HG03558 (cell line): ENCODE data around the gene HUNK.
"Not testable (repeated sequence)": the region's sequence is repeated elsewhere in the genome, so short reads cannot be mapped to it uniquely, and the experiment has no call there.

Source experiments
- ATAC-seq: cut with Tn5 transposase; IDR thresholded peaks from one replicate; pipeline ENCODE4 v1.9.1; 2021; ENCODE audit warnings: moderate number of reproducible peaks; ENCODE audit not compliant: unreplicated experiment; ENCODE audit errors: extremely low read depth

HUNK gene

GRCh38 chr21:31869750-31870149 is 3.1 kb upstream of the HUNK start:
- ATAC-seq: no peak

- no peak for ATAC-seq
These were observed 2.2 kb upstream of the HUNK start for GRCh38 chr21:31870472-31871193.

GRCh38 chr21:31871371-31871770 is 1.4 kb upstream of the HUNK start:
- ATAC-seq: not testable (repeated sequence)

GRCh38 chr21:31872072-31872451 is 758 bp upstream of the HUNK start:
- ATAC-seq: no peak

- no peak for ATAC-seq
These were observed 465 bp downstream of the HUNK start for GRCh38 chr21:31873275-31873695.

- ATAC-seq: no peak
These were observed 1.1 kb downstream of the HUNK start for GRCh38 chr21:31873696-31874599.

GRCh38 chr21:31874812-31875212 is 2.0 kb downstream of the HUNK start:
- ATAC-seq: no peak

GRCh38 chr21:31875496-31876015 is 2.7 kb downstream of the HUNK start:
- ATAC-seq: no peak

GRCh38 chr21:31877463-31877957 is 4.7 kb downstream of the HUNK start:
- ATAC-seq: no peak

- no peak for ATAC-seq
These were observed 6.0 kb downstream of the HUNK start for GRCh38 chr21:31878831-31879230.

- no peak for ATAC-seq
These were observed 6.4 kb downstream of the HUNK start for GRCh38 chr21:31879241-31879650.

- no peak for ATAC-seq
These were observed 7.1 kb downstream of the HUNK start for GRCh38 chr21:31879911-31880310.

GRCh38 chr21:31880816-31881215 is 8.0 kb downstream of the HUNK start:
- ATAC-seq: no peak

- no peak for ATAC-seq
These were observed 9.9 kb downstream of the HUNK start for GRCh38 chr21:31882711-31883110.

GRCh38 chr21:31885146-31885545 is 12.3 kb downstream of the HUNK start:
- no peak for ATAC-seq

GRCh38 chr21:31886915-31887314 is 14.1 kb downstream of the HUNK start:
- ATAC-seq: no peak

- ATAC-seq: no peak
These were observed 14.6 kb downstream of the HUNK start for GRCh38 chr21:31887391-31887841.

GRCh38 chr21:31888936-31889371 is 16.1 kb downstream of the HUNK start:
- ATAC-seq: no peak

- ATAC-seq: no peak
These were observed 16.6 kb downstream of the HUNK start for GRCh38 chr21:31889460-31889859.

GRCh38 chr21:31892686-31893085 is 19.9 kb downstream of the HUNK start:
- no peak for ATAC-seq

- ATAC-seq: no peak
These were observed 21.1 kb downstream of the HUNK start for GRCh38 chr21:31893851-31894415.
